ENCODE data around the gene TMEM163. TPM values are rescaled to one million over a fixed set of nuclear protein-coding genes. Genes with fewer than 3 reads are reported as not detected.

TMEM163 gene
- total and polyA plus RNA-seq, 2 of the 13 experiments (the other 11 are each of a cell fraction or from before 2014, with no cell fraction given) = 0.05 TPM; not detected in 1

DNA sequence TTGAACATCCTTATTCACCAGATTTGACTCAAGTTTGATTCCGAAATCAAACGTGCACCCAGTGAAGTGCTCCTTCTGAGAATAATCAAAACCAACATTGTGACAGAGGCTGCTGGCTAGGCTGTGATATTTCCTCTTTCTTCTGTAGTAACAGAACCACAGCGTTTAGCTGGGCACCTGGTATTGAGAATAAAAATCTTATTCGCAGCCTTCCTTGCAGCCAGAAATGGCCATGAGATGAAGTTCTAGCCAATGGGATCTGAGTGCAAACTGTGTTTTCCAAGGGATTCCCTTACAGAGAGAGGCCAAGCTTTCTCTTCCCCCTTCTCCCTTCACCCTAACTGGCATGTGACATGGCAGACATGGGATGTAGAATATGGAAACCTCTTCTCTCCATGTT lies 51.7 kb downstream of the TMEM163 start:
- CTCF ChIA-PET (ENCODE audit: low intra/inter-chr PET ratio, low total read pairs) = no interaction called here

More for the DNA sequence above, 51.7 kb downstream of the TMEM163 start:
- FAIRE-seq (no peak), DNase-seq (ENCODE audit: low spot score) (no peak), ATAC-seq (no peak)
- WGBS (ENCODE audit: low lambda C conversion rate) = 43% methylated on average over 4 of the region's 4 CpGs
- H3K4me2 ChIP-seq (ENCODE audit: low read depth, low read length) = no peak overlapping the region
- no peaks in the 10 kb centered on the region for H3K4me1 ChIP-seq (ENCODE audit: insufficient read depth, low read length)
- H3K27ac ChIP-seq (ENCODE audit: extremely low read length, insufficient read depth, low read length) = no peak overlapping the region
- H3K36me3 ChIP-seq (replicated peaks in 1 of 2; ENCODE audit: control insufficient read depth in 1 of 2, insufficient read depth in 2 of 2, low read length in 2 of 2) = no peaks in the 10 kb centered on the region
- H3K4me3 ChIP-seq (replicated peaks in 1 of 3; ENCODE audit: insufficient read depth in 1 of 3, low read depth in 2 of 3, low read length in 3 of 3) = no peak overlapping the region
- H3K27me3 ChIP-seq (ENCODE audit: control insufficient read depth in 1 of 2, insufficient read depth in 2 of 2, low read length in 2 of 2) = peaks cover 0 to 20% of the 10 kb centered on the region in 2 experiments; a peak in 2 of 5 replicates
- H3K79me2 ChIP-seq (ENCODE audit: insufficient read depth, low read length) = no peaks in the 10 kb centered on the region
- H3K9ac ChIP-seq (ENCODE audit: insufficient read depth, low read depth, low read length) = no peak overlapping the region
- no peaks in the 10 kb centered on the region for H4K20me1 ChIP-seq (ENCODE audit: insufficient read depth, low read length)
- intact Hi-C loops (cut with micrococcal nuclease; ENCODE audit: unreplicated experiment) = no loop called here
- BruUV-seq (replicated peaks) = no TSS peak
- no peak overlapping the region for H2AFZ ChIP-seq (ENCODE audit: low read length)
- in situ Hi-C loops (cut with HindIII; ENCODE audit: extremely low pct_ligation_motif_present, low pct_unique_long_range_greater_than_20kb) = no loop called here
- TF ChIP-seq RORA (CRISPR knock-in tag; IDR thresholded peaks at IDR 0.05) (no peak), CC2D1A (CRISPR knock-in tag; IDR thresholded peaks at IDR 0.05) (no peak), ZNF333 (CRISPR knock-in tag; IDR thresholded peaks at IDR 0.05; ENCODE audit: borderline replicate concordance) (no peak), ZNF296 (CRISPR knock-in tag; conservative IDR thresholded peaks at IDR 0.05) (no peak), THYN1 (CRISPR knock-in tag; IDR thresholded peaks at IDR 0.05; ENCODE audit: borderline replicate concordance, low read depth) (no peak), ZNF205 (CRISPR knock-in tag; IDR thresholded peaks at IDR 0.05) (no peak), TBP (CRISPR knock-in tag; IDR thresholded peaks at IDR 0.05) (no peak), ARHGAP35 (CRISPR knock-in tag; IDR thresholded peaks at IDR 0.05; ENCODE audit: borderline replicate concordance) (no peak), RXRB (CRISPR knock-in tag; IDR thresholded peaks at IDR 0.05; ENCODE audit: borderline replicate concordance) (no peak), ZNF225 (CRISPR knock-in tag; IDR thresholded peaks at IDR 0.05) (no peak), JUNB (CRISPR knock-in tag; IDR thresholded peaks at IDR 0.05; ENCODE audit: borderline replicate concordance) (no peak), HIVEP1 (CRISPR knock-in tag; IDR thresholded peaks at IDR 0.05) (no peak), PRPF4 (IDR thresholded peaks at IDR 0.05; ENCODE audit: low read depth, low read length, poor library complexity, severe bottlenecking) (no peak), ZFP1 (CRISPR knock-in tag; IDR thresholded peaks at IDR 0.05) (no peak), HNRNPLL (IDR thresholded peaks at IDR 0.05; ENCODE audit: low read depth, low read length, poor library complexity, severe bottlenecking) (no peak), TGIF2 (CRISPR knock-in tag; IDR thresholded peaks at IDR 0.05) (no peak)
- TF ChIP-seq, protein P1, sequence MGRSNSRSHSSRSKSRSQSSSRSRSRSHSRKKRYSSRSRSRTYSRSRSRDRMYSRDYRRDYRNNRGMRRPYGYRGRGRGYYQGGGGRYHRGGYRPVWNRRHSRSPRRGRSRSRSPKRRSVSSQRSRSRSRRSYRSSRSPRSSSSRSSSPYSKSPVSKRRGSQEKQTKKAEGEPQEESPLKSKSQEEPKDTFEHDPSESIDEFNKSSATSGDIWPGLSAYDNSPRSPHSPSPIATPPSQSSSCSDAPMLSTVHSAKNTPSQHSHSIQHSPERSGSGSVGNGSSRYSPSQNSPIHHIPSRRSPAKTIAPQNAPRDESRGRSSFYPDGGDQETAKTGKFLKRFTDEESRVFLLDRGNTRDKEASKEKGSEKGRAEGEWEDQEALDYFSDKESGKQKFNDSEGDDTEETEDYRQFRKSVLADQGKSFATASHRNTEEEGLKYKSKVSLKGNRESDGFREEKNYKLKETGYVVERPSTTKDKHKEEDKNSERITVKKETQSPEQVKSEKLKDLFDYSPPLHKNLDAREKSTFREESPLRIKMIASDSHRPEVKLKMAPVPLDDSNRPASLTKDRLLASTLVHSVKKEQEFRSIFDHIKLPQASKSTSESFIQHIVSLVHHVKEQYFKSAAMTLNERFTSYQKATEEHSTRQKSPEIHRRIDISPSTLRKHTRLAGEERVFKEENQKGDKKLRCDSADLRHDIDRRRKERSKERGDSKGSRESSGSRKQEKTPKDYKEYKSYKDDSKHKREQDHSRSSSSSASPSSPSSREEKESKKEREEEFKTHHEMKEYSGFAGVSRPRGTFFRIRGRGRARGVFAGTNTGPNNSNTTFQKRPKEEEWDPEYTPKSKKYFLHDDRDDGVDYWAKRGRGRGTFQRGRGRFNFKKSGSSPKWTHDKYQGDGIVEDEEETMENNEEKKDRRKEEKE (IDR thresholded peaks at IDR 0.05) = no peak
- TF ChIP-seq, protein P2, sequence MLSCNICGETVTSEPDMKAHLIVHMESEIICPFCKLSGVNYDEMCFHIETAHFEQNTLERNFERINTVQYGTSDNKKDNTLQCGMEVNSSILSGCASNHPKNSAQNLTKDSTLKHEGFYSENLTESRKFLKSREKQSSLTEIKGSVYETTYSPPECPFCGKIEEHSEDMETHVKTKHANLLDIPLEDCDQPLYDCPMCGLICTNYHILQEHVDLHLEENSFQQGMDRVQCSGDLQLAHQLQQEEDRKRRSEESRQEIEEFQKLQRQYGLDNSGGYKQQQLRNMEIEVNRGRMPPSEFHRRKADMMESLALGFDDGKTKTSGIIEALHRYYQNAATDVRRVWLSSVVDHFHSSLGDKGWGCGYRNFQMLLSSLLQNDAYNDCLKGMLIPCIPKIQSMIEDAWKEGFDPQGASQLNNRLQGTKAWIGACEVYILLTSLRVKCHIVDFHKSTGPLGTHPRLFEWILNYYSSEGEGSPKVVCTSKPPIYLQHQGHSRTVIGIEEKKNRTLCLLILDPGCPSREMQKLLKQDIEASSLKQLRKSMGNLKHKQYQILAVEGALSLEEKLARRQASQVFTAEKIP (CRISPR knock-in tag; IDR thresholded peaks at IDR 0.05; ENCODE audit: borderline replicate concordance) = no peak
- TF ChIP-seq, protein P3, sequence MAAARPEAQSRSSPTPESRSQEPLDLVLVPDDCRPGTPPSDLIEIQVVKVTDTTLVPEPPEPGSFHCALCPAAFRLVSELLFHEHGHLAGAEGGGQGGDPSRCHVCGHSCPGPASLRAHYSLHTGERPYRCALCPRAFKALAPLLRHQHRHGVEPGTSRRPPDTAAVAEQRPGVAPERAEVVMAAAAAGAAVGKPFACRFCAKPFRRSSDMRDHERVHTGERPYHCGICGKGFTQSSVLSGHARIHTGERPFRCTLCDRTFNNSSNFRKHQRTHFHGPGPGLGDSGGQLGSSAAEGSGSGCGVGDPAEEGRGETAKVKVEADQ (CRISPR knock-in tag; IDR thresholded peaks at IDR 0.05; ENCODE audit: borderline replicate concordance) = no peak
- TF ChIP-seq, protein P4, sequence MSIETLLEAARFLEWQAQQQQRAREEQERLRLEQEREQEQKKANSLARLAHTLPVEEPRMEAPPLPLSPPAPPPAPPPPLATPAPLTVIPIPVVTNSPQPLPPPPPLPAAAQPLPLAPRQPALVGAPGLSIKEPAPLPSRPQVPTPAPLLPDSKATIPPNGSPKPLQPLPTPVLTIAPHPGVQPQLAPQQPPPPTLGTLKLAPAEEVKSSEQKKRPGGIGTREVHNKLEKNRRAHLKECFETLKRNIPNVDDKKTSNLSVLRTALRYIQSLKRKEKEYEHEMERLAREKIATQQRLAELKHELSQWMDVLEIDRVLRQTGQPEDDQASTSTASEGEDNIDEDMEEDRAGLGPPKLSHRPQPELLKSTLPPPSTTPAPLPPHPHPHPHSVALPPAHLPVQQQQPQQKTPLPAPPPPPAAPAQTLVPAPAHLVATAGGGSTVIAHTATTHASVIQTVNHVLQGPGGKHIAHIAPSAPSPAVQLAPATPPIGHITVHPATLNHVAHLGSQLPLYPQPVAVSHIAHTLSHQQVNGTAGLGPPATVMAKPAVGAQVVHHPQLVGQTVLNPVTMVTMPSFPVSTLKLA (IDR thresholded peaks at IDR 0.05) = no peak
- POLR2A ChIA-PET = no interaction called here
- H3K9me3 ChIP-seq (ENCODE audit: low read length) = no peaks in the 10 kb centered on the region

Data from HepG2 (cell line).